COR-L47 (cell line): ENCODE results near the gene FAM149B1.

ENCODE experiments used
- DNase-seq: peaks from one replicate; lab custom pipeline; 2025; lab: John Stamatoyannopoulos, UW

Gene FAM149B1

GRCh38 chr10:73287441-73287840, 119.5 kb downstream of the FAM149B1 start:
- no peak for DNase-seq

- no peak for DNase-seq
Observed at GRCh38 chr10:73289958-73290357, 122.0 kb downstream of the FAM149B1 start.

GRCh38 chr10:73293461-73293860, 125.5 kb downstream of the FAM149B1 start:
- DNase-seq: no peak
